Right kidney (tissue), 1 donor: ENCODE results near the gene TECR.
"Not testable (repeated sequence)": the region's sequence is repeated elsewhere in the genome, so short reads cannot be mapped to it uniquely, and the experiment has no call there.

Experiments
- DNase-seq: peaks from one replicate; pipeline ENCODE4 v3.0.0-alpha.2; 2016

The TECR gene

DNA sequence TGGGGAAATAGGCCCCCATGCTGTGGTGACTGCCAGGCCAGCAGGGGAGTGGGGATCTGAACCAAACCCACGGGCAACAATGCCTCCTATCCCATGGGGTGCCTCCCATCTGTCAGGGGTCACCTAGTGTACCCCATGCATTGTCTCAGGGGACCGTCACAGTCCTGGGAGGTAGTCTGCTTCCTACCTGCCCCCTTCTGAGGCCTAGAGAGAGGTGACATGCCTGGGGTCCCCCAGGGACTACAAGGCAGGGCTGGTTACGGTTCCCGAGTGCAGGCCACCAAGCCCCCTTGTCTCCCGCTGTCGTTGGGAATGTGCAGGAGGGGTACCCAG lies 31.3 kb downstream of the TECR start:
- DNase-seq, result no peak

DNA sequence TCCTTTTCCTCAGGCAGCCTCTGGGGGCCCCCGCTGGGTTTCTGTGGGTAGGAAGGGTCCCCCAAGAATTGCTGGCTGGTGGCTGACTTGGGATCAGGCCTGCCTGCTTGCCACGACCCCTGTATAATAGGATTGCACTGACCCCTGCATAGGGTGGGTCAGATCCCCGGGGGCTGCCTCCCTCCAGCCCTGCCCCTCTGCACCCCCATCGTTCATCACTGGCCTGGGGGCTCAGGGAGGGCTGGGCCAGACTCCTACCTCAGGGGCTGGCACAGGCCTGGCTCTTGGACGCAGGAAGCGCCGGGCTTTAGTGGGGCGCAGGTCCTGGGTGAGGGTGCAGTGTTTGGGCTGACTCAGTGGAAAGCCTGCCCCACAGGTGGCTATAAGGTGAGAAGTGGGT lies 31.9 kb downstream of the TECR start:
- DNase-seq, result no peak

DNA sequence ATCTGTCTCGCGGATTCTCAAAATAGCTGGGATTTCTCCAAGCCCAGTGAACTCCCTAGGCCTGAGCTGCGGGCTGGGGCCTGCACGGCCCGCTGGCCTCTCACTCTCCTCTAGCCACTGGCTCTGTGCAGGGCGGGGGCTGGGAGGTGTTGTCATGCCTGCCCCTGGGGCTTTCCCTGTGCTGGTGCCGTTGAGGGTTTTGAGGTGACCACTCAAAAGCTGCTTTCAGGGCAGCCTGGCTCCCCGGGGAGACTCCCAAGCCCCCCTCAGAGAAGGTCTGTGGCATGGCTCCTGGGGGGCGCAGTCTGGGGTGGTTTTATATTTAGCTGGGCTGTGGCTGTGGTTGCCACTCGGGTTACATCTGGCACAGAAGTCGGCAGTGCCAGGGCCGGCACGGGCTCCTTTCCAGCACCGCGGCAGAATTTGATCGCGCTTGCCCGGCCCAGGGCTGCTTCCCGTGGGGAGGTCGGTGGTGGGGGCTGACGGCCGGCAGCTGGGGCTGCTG lies 32.5 kb downstream of the TECR start:
- no peak for DNase-seq

DNA sequence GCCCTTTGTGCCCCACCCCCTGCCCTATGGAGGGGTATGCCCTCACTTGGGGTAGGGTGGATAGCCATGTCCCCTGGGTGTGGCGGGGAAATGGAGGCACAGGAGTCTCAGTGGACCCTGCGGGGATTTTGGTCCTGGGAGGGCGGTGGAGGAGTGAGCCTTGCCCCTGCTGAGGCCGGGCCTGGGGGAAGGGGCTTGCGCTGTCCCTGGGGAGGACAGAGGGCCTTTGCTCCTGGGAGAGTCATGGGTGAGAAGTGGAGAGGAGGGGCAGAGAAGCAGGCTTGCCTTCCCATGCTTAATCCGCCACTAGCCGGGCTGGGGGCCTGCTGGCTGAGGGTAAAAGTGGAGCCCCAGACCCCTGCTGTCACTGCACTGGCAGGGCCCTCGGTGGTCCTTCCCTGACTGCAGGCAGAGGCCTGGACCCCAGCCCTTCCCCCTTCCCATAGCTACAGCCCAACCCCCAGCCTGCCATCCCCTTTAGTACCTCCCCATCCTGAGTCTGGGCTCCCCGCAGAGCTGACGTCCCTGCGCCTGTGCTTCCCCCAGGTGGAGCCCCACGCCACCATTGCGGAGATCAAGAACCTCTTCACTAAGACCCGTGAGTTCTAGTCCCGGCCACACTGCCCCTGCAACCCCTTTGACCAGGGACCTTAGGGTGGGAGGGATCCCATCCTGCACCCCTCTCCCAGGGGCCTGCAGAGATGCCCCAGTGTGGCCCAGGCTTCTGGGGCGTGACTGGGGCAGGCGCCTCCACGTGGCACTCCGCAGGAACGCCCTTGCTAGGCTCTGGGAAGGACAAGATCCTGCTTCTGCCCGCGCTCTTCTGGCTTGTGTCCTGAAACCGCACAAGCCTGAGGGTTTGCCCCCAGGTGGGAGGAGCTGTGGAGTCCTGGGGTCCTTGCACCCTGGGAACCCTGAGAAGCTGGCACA lies 33.5 kb downstream of the TECR start:
- no peak for DNase-seq

DNA sequence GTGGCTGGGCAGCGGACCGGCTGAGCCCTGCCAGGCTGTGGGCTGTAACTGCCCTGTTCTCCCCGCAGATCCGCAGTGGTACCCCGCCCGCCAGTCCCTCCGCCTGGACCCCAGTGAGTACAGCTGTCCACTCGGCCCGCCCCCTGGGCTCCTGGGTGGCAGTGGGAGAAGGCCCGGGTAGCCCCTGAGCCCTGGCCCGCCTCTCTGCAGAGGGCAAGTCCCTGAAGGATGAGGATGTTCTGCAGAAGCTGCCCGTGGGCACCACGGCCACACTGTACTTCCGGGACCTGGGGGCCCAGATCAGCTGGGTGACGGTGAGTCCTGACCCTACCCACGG lies 34.2 kb downstream of the TECR start:
- no peak for DNase-seq

DNA sequence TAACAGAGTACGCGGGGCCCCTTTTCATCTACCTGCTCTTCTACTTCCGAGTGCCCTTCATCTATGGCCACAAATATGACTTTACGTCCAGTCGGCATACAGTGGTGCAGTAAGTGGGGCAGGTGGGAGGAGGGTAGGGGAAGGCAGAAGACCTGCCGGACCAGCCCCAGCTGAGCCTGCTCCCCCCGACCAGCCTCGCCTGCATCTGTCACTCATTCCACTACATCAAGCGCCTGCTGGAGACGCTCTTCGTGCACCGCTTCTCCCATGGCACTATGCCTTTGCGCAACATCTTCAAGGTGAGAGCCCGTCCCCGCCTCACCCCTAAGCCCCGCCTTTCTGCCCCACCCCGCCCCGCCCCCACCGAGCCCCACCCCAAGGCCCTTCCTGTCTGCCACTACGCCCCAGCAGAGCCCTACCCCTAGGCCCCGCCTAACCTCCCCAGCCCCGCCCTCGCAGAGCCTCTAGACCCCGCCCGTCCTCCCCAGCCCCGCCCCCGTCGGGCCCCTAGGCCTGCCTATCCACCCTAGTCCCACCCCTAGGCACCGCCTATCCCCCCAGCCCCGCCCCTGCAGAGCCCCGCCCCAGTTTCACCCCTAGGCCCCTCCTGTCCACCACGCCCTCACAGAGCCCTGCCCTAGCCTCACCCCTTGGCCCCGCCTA lies 34.7 kb downstream of the TECR start:
- no peak for DNase-seq

DNA sequence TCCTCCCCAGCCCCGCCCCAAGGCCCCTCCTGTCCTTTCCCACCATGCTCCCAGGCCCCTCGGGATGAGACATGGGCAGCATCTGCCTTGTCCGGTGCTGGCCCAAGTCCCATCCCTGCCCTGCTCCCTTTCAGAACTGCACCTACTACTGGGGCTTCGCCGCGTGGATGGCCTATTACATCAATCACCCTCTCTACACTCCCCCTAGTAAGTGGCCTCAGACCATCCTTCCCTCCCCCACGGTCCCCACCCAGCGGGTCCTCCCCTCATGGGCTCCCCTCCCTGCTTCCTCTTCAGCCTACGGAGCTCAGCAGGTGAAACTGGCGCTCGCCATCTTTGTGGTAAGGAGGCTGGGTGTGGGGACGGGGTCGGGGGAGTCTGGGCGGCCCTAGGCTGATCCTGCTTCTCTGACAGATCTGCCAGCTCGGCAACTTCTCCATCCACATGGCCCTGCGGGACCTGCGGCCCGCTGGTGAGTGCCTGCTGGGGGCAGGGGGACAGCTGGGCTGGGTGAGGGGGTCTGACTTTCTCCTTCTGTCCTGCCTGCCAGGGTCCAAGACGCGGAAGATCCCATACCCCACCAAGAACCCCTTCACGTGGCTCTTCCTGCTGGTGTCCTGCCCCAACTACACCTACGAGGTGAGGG lies 35.4 kb downstream of the TECR start:
- DNase-seq, result not testable (repeated sequence)

DNA sequence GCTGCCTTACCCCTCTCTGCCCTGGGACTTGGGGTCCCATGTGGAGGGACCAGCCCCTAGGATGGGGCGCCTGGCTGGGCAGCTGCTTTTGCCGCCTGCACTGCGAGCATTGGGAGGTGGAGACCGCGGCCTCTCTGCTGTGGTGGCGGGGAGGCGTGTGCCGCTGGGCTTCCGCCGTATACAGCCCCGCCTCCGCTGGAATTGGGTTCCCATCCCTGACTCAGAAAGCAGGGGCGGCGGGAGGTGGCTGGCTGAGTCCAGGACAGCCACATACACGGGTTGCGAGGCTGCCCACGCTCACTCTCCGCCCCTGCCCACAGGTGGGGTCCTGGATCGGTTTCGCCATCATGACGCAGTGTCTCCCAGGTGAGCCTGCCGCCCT lies 35.9 kb downstream of the TECR start:
- no peak for DNase-seq

DNA sequence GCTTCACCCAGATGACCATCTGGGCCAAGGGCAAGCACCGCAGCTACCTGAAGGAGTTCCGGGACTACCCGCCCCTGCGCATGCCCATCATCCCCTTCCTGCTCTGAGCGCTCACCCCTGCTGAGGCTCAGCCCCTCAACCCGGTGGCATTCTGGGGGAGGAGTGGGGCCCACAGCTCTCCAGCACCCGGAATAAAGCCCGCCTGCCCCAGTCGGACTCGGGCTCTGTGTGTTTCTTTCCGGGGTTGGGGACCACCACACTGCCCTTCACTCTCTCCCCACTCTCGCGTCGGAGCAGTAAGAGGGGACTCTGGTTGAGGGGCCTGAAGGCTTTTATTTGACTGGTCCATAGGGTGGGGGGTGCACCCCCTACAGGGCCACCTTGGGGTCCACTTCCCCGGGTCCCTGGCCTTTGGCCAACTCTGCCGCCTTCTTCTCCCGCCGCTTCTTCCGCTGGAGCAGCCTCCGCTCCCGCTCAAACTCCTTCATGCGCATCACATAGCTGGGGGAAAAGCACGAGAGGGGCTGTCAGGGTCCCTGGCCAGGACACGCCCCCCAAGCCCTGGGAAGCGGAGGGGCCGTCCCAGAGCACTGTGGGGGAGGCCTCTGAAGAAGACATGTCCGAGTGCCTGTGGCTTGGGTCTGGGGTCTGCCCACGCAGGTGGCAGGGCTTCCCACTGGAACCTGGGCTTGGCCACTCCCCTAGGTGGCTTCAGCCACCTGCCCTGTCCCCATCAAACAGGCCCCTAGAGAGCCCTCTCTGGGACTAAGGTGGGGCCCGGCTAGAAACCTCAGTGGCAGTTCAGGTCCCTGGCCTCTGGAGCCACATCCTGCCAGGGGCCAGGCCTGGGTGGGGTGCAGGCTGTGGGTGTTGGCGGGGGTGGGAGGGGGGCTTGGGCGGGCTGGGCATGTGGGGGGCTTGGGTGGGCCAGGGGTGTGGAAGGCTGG lies 36.6 kb downstream of the TECR start:
- no peak for DNase-seq

DNA sequence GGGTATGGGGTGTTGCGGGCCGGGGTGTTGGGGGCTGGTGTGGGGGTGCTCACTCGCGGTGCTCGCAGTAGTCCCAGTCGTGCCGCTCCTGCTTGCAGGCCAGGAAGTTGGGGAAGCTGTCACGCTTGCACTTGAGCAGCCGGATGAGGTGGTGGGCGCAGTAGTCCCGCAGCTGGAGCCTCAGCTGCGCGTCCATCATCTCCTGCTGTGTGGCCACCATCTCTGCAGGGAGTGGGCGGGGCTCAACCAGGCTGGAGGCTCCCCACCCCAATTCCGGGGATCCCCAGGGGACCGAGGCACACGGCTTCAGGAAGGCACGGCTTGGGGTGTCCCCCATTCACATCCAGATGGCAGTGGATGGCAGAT lies 37.3 kb downstream of the TECR start:
- DNase-seq, result no peak

DNA sequence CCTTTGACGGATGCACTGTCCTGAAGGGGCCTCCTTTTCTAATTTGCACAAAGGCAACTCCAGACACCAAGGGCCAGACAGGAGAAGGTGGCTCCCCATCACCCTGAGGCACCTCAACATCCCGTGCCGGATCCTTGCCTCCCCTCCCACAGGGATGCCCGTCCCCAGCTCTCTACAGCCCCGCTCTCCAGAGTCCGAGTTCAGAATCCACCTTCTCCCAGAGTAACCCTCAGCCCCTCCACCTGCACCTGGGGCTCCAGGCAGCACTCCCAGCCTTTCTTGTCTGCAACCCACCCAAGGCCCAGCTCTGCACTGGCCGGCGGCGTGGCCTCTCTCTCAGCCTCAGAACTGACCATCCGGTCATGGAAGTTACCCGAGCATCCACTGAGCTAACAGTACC lies 37.7 kb downstream of the TECR start:
- DNase-seq, result no peak

DNA sequence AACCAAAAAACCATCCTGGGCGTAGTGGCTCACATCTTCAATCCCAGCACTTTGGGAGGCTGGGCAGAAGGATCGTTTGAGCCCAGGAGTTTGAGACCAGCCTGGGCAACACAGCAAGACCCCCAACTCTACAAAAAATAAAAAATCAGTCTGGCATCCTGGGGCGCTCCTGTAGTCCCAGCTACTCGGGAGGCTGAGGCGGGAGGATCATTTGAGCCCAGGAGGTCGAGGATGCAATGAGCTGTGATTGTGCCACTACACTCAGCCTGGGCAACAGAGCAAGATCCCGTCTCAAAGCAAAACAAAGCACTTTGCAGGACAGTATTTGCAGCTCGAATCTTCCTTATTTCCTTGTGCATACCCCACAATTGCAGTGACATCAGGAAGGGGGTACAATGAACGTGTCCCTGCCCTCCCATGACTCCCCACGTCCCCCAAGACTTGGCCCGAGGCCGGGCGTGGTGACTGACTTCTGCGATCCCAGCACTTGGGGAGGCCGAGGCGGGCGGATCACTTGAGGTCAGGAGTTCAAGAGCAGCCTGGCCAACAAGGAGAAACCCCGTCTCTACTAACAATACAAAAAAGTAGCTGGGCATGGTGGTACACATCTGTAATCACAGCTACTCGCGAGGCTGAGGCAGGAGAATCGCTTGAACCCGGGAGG lies 41.6 kb downstream of the TECR start:
- DNase-seq, result no peak

DNA sequence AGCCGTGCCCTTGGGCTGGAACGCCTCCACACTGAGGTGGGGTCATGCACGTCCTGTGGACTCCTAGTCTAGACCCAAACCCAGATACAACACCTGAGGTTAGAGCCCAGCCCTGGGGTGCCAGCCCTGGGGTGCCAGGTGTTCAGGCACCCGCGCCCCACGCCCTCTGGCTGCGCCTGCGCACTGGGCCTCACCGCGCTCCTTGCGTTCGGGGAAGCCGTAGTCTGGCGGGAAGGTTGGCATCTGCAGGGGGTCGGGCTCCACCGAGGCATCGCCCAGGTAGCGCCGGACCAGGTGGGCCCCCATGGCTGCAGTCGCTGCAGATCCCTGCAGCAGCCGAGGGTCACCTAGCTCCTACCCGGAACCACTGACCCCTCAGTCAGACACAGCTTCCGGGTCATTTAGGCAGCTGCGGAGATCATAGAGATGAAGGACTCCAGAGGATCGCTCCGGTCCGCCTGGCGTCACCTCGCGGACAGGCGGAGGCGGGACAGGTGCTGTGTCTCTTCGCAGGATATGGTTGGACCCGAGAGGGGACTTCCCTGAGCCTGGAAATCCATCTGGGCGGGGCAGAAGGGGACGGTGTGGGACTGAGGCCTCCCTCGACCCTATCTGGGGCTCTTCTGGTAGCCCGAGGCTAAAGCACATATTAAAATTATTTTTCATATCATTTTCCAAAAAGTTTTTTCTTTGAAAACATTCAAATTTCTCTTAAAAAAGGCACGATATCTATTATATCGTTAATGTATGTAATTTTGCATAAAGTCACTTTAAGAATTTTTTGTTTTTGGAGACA lies 42.5 kb downstream of the TECR start, which contains the start of gene NDUFB7:
Gene NDUFB7, minus strand, starts transcription at position 372 of the 796 bp plus-strand sequence. Its CDS starts 66 bp downstream, at position 306.
- DNase-seq, result peak; percentile 82

DNA sequence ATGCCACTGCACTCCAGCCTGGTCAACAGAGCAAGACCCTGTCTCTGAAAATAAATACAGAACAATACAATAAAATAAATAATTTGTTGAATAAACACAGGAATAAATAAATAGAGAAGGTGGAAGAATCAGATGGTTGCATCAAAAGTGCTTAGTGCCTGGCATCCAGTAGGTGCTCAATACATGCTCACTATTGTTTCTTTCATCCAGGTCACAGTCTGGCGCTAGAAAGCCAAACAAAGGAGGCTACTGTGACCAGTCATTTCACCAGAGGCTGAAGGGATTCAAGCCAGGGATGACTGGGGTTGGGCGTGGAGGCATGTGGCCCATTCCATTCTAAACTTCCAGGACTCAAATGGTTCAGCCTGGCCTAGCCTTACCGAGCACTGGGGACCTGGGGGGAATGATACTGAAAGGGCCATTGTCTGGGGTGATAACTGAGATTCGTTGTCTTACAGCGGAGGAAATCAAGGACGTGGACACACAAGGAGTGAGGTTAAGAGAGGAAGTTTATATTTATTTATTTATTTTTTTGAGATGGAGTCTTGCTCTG lies 46.1 kb downstream of the TECR start:
- DNase-seq, result no peak

DNA sequence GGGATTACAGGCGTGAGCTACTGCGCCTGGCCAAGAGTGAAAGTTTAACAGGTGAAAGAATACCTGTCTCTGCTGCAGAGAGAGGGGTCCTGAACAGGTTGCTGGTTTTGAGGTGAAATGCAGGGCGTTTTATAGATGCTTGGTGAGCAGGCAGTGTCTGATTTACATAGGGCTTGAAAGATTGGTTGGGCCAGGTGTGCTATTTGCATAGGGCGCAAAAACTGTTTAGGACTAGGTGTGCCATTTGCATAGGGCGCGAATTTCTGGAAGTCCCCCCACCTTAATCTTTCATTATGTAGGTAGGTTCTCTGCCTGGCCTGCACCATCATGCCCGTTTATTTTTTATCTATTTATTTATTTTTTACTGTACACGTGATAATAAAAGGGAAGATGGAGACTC lies 47.0 kb downstream of the TECR start:
- DNase-seq, result no peak

DNA sequence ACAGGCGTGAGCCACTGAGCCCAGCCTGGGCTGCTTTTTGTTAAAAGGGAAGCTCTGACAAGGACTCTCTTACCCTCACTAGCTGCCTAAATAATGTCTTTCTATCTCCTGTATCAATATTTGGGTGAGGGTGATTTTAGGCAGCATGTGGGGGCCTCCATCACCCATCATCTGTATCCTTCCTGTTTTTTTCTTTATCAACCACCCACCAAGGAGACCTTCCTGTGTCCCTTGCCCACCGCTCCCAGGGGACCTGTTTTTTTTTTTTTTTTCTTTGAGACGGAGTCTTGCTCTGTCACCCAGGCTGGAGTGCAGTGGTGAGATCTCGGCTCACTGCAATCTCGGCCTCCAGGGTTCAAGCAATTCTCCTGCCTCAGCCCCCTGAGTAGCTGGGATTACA lies 47.9 kb downstream of the TECR start:
- DNase-seq, result no peak

DNA sequence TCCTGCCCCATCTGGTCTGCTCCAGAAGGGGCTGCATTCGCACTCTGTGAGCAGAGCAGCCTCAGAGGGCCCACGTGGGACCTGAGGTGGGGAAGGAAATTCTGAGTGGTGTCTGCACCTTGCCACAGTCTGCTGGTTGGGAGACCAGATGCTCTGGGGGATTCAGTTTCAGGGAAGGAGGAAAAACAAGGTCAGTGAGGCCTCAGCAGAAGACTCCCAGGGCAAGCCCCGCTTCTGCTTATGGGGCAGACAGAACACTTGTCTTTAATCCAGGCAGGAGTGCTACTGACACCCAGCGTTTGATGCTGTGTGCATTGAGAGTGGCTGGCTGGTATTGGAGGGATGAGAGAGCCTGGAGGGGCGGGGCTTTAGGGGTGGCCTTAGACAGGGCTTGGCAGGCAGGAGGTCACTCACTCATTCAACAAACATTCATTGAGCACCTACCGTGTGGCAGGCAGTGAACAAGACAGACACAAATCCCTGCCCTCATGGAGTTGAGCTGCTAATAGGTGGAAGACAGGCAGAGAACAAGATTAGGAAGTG lies 48.6 kb downstream of the TECR start:
- no peak for DNase-seq

DNA sequence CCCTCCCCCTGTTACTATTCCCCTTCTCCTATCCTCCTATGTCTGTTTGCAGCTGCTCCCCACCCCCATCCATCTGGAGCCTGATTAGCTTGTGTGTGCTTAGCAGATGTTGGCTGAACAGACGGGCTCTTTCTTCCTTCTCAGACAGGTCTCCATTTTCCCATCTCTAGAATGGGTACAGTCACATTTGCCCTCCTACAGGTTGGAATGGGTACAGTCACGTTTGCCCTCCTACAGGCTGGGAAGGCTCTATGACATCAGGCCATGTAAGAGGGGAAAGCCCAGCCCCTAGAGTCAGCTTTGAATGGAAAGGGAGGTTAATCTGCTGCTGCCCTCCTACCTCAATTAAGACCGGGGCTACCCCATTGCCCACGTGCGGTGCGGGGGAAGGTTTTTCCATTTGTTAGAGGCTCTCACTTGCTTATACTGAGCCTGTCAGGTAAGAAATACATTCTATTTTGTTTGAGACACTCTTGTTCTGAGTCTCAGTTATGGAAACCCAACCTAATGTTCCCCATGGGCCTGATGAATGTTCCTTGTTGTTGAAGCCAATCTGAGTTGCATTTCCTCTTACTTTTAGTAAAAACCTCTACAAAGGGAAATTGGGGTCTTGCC lies 51.3 kb downstream of the TECR start:
- no peak for DNase-seq

DNA sequence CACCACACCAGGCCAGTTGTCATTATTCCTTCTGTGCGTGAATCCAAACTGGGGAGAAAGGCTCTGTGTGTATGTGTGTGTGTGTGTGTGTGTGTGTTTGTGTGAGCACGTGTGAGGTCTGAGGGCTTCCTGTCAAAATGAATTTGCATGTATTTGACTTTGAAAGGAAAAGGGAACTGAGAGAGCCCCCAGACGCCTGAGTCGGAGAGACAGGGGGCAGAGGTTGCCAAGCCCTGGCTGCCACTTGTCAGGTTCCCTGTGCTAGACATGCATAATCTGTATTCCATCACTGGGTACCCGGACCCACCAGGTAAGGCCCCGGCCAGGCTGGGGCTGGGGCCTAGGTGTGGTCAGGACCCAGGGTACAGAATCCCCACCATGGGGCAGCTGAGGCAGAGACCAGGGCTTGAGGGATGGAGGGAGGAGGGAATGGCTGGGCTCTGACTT lies 53.5 kb downstream of the TECR start, which contains the start of gene CLEC17A:
Gene CLEC17A, plus strand, starts transcription at position 191 of the 447 bp plus-strand sequence. Its CDS starts 77 bp downstream, at position 268.
- DNase-seq, result no peak
